GM06990 (cell line): Measurements from ENCODE around the gene ZNF181.

Experiments
- DNase-seq: peaks from one replicate; pipeline ENCODE4 v3.0.0-alpha.2; 2011; ENCODE audit not compliant: insufficient read length; ENCODE audit errors: extremely low read depth
- H3K27me3 ChIP-seq: replicated peaks from 2 replicates; pipeline ENCODE4 v1.6.0; 2011; ENCODE audit warnings: low read length; ENCODE audit not compliant: control insufficient read depth, insufficient read depth
- H3K36me3 ChIP-seq: 2 replicates; pipeline ENCODE4 v1.5.1; 2011; ENCODE audit warnings: low read length; ENCODE audit not compliant: control insufficient read depth, insufficient read depth
- H3K4me3 ChIP-seq: replicated peaks from 2 replicates; pipeline ENCODE4 v1.5.1; 2011; ENCODE audit warnings: low read depth, mild to moderate bottlenecking, control low read depth, low read length
- TF ChIP-seq, protein P1 (sequence below): IDR thresholded peaks from 2 replicates; pipeline ENCODE4 v1.5.1; 2011; ENCODE audit warnings: low read length, control low read depth, mild to moderate bottlenecking, inconsistent platforms; ENCODE audit not compliant: insufficient read depth, poor library complexity, severe bottlenecking

The ZNF181 gene

DNA sequence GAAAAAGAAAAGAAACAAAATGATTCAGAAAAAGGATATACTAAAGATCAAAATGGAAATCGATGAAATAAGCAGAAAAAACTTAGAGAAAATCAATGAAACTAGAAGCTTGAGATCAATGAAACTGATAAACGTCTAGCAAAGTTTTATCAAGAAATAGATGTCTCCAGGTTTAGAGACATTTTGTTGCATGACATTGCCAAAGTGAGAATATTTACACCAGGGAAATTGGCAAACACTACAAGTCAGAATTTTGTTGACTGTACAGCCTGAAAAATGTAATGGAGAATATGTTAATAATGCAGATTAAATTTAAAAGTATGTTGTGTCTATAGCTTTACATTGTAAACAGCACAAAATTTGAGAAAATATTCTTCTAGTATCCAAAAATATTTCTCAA is 44.3 kb downstream of the ZNF181 start:
- H3K4me3 ChIP-seq: no peak overlapping the region
- no peaks in the 10 kb centered on the region for H3K36me3 ChIP-seq
- TF ChIP-seq, protein P1, sequence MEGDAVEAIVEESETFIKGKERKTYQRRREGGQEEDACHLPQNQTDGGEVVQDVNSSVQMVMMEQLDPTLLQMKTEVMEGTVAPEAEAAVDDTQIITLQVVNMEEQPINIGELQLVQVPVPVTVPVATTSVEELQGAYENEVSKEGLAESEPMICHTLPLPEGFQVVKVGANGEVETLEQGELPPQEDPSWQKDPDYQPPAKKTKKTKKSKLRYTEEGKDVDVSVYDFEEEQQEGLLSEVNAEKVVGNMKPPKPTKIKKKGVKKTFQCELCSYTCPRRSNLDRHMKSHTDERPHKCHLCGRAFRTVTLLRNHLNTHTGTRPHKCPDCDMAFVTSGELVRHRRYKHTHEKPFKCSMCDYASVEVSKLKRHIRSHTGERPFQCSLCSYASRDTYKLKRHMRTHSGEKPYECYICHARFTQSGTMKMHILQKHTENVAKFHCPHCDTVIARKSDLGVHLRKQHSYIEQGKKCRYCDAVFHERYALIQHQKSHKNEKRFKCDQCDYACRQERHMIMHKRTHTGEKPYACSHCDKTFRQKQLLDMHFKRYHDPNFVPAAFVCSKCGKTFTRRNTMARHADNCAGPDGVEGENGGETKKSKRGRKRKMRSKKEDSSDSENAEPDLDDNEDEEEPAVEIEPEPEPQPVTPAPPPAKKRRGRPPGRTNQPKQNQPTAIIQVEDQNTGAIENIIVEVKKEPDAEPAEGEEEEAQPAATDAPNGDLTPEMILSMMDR: no peak
- no peaks in the 10 kb centered on the region for H3K27me3 ChIP-seq
- DNase-seq: no peak

- H3K36me3 ChIP-seq: no peaks in the 10 kb centered on the region
- H3K4me3 ChIP-seq: no peak overlapping the region
- no peaks in the 10 kb centered on the region for H3K27me3 ChIP-seq
- TF ChIP-seq, protein P1: no peak
- no peak for DNase-seq
Observed at GRCh38 chr19:34779652-34780051, 45.6 kb downstream of the ZNF181 start.

DNA sequence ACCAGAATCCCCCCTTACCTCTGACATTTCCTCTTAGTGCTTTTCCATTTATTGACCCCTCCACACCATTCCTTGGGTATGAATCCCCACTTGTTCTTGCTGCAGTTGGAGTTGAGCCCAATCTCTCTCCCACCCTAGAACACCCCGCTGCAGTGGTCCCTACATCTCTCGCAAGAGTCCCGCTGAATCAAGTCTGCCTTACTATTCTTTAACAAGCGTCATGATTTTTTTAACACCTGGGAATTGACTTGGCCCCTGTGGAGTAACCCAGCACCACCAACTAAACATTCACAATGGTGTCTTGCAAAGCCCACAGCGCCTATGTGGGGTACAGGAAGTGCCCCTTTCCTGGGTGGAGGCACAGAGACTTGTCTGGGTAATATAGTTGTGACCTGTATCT is 52.2 kb downstream of the ZNF181 start:
- TF ChIP-seq, protein P1: no peak
- Histone ChIP-seq H3K27me3 (no peaks in the 10 kb centered on the region), H3K36me3 (no peaks in the 10 kb centered on the region), H3K4me3 (no peak overlapping the region)
- DNase-seq: no peak

DNA sequence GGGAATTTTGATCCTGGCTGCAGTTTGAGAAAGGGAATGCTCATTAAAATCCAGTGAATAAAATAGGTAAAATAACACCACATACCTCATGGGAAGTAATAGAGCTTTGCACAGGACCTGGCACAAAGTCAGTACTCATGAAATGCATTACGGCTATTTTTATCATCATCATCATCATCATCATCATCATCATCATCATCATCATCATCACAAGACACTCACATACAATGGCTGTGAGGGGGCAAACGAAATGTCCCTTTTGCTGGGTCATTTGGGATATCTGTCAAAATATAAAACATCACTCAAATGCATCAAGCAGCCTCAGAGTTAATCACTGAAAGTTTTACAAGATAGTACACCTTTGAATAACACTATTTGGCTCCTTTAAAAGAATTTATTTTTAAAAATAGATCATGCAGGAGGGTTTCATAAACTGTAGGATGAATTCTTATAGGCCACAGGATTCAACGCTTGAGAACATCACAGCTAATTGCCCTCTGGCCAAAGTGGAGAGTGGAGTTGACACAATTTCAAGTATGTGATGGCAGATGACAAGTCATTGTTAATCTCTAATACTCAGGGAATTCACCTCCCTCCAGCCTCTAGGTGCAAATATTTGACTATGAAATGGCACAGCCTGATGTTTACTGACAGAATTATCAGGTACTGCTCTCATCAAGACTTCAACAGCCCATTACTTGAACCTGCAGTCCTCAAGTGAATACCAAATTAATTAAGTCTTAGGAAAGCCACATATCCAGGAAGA is 53.2 kb downstream of the ZNF181 start:
- Histone ChIP-seq H3K4me3 (no peak overlapping the region), H3K36me3 (no peaks in the 10 kb centered on the region), H3K27me3 (no peaks in the 10 kb centered on the region)
- DNase-seq: no peak
- TF ChIP-seq, protein P1: no peak

DNA sequence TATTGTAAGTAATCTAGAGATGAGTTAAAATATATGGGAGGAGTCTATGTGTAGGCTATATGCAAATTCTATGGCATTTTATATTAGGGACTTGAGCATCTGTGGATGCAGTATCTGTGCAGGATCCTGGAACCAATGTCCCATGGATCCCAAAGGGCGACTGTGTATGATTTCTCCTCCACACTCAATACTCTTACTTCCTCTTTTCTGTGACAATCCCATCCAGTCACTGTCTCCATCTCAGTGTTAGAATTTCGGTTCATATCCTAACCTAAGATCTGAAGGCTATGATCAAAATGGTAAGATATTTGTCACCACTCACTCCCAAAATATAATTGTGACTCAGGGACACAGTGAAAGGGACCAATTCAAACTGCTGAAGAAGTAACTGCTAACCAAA is 54.0 kb downstream of the ZNF181 start:
- H3K4me3 ChIP-seq: no peak overlapping the region
- no peak for DNase-seq
- no peaks in the 10 kb centered on the region for H3K36me3 ChIP-seq
- H3K27me3 ChIP-seq: no peaks in the 10 kb centered on the region
- TF ChIP-seq, protein P1: no peak
